Activated CD8-positive, alpha-beta T cell treated with anti-CD3 and anti-CD28 coated beads for 36 hours (primary cell): ENCODE data around the gene MCTP1. TPM values are rescaled to one million over a fixed set of nuclear protein-coding genes. Genes with fewer than 3 reads are reported as not detected.

ENCODE experiments used
- ATAC-seq: fragments of 200-7000 bp; cut with Tn5 transposase; one replicate; pipeline ENCODE4 v1.10.0; 2021; ENCODE audit warnings: mild to moderate bottlenecking, moderate library complexity
- CTCF ChIA-PET: fragments of 350-600 bp; sonication (Branson Sonifier 250); formaldehyde crosslinking; loops from one replicate; lab custom pipeline; 2021; ENCODE audit warnings: antibody characterized with exemption; lab: Charles Lee
- POLR2A ChIA-PET: fragments of 350-600 bp; sonication (Branson Sonifier 250); formaldehyde crosslinking; loops from one replicate; lab custom pipeline; 2021; ENCODE audit warnings: antibody characterized with exemption; lab: Charles Lee
- DNase-seq: peaks from one replicate; pipeline ENCODE4 v3.0.0-alpha.2; 2020
- H3K27ac Mint-ChIP-seq: one replicate; pipeline ENCODE4 v1.8.0; 2021; ENCODE audit warnings: mild to moderate bottlenecking, mixed read lengths
- H3K27me3 Mint-ChIP-seq: one replicate; pipeline ENCODE4 v1.8.0; 2021; ENCODE audit warnings: mixed read lengths
- H3K36me3 Mint-ChIP-seq: one replicate; pipeline ENCODE4 v1.8.0; 2021; ENCODE audit warnings: low read depth, mixed read lengths
- H3K4me1 Mint-ChIP-seq: one replicate; pipeline ENCODE4 v1.8.0; 2021; ENCODE audit warnings: low read depth, mixed read lengths
- H3K4me3 Mint-ChIP-seq: one replicate; pipeline ENCODE4 v1.8.0; 2021; ENCODE audit warnings: mild to moderate bottlenecking, moderate library complexity, mixed read lengths
- H3K9me3 Mint-ChIP-seq: one replicate; pipeline ENCODE4 v1.8.0; 2021; ENCODE audit warnings: mixed read lengths
- CTCF ChIP-seq: fragments of 200-600 bp; IDR thresholded peaks from one replicate; pipeline ENCODE4 v1.8.0; 2022; ENCODE audit warnings: antibody characterized with exemption, mild to moderate bottlenecking
- intact Hi-C: fragments of 100-400 bp; cut with micrococcal nuclease; formaldehyde crosslinking; loops from one replicate; pipeline ENCODE4 v1.10.0; 2022
- total RNA-seq, 2 experiments: library from RNA; stranded (reverse); gene quantifications; one replicate each; pipeline ENCODE4 v1.2.3, GENCODE V29; 2021

MCTP1 gene
- total RNA-seq, 2 experiments from 2014 or later, result 0.20 to 0.40 TPM

GRCh38 chr5:94856257-94856800 is 428.6 kb downstream of the MCTP1 start:
- TF ChIP-seq CTCF, result no peak
- no peak for ATAC-seq
- intact Hi-C loops, result loop anchor here (10.0 kb wide), 1 partner anchor 242 kb away; the partner anchor contains the start of genes KIAA0825 and SLF1
- ChIA-PET POLR2A (no interaction called here), CTCF (interaction anchor here (1.1 to 1.7 kb wide), 2 partner anchors 15 to 119 kb away, joined by 3 to 5 read pairs; no protein-coding TSS in a partner anchor)
- H3K27ac Mint-ChIP-seq, result no peak overlapping the region
- no peak overlapping the region for H3K4me3 Mint-ChIP-seq
- DNase-seq, result no peak
- H3K4me1 Mint-ChIP-seq, result no peaks in the 10 kb centered on the region
- peaks cover 4% of the 10 kb centered on the region for H3K27me3 Mint-ChIP-seq
- no peaks in the 10 kb centered on the region for H3K36me3 Mint-ChIP-seq
- no peaks in the 10 kb centered on the region for H3K9me3 Mint-ChIP-seq

GRCh38 chr5:94855543-94855942 is 429.4 kb downstream of the MCTP1 start:
- Mint-ChIP-seq H3K36me3 (no peaks in the 10 kb centered on the region), H3K27me3 (no peaks in the 10 kb centered on the region), H3K9me3 (no peaks in the 10 kb centered on the region), H3K27ac (no peak overlapping the region), H3K4me3 (no peak overlapping the region), H3K4me1 (no peaks in the 10 kb centered on the region)
- ChIA-PET CTCF (interaction anchor here (1.1 kb wide), 1 partner anchor 118 kb away, joined by 3 read pairs; no protein-coding TSS in a partner anchor), POLR2A (no interaction called here)
- no peak for DNase-seq
- intact Hi-C loops, result loop anchor here (10.0 kb wide), 1 partner anchor 241 kb away; the partner anchor contains the start of genes KIAA0825 and SLF1
- no peak for TF ChIP-seq CTCF
- ATAC-seq, result no peak

- ATAC-seq (no peak), DNase-seq (no peak)
- no peak for TF ChIP-seq CTCF
- Mint-ChIP-seq H3K36me3 (no peaks in the 10 kb centered on the region), H3K27ac (no peak overlapping the region), H3K4me1 (peaks cover 6% of the 10 kb centered on the region), H3K9me3 (no peaks in the 10 kb centered on the region), H3K27me3 (peaks cover 3% of the 10 kb centered on the region), H3K4me3 (no peak overlapping the region)
- ChIA-PET CTCF (interaction anchor here (1.0 to 1.3 kb wide), 2 partner anchors 13 to 21 kb away, joined by 3 to 9 read pairs; no protein-coding TSS in a partner anchor), POLR2A (no interaction called here)
- intact Hi-C loops, result loop anchor here (10.0 kb wide), 1 partner anchor 238 kb away; the partner anchor contains the start of genes KIAA0825 and SLF1
Measured at GRCh38 chr5:94853120-94853519, 431.8 kb downstream of the MCTP1 start.

GRCh38 chr5:94850960-94851359 is 433.9 kb downstream of the MCTP1 start:
- CTCF ChIA-PET, result interaction anchor here (0.6 to 3.6 kb wide), 18 partner anchors 9 to 386 kb away, joined by 3 to 21 read pairs (median 4); no protein-coding TSS in a partner anchor
- Mint-ChIP-seq H3K4me3 (no peak overlapping the region), H3K4me1 (peaks cover 12% of the 10 kb centered on the region), H3K27ac (no peak overlapping the region), H3K27me3 (peaks cover 3% of the 10 kb centered on the region), H3K9me3 (no peaks in the 10 kb centered on the region), H3K36me3 (no peaks in the 10 kb centered on the region)
- POLR2A ChIA-PET, result interaction anchor here (0.8 to 1.5 kb wide), 2 partner anchors 41 to 107 kb away, joined by 3 to 4 read pairs; no protein-coding TSS in a partner anchor
- intact Hi-C loops, result loop anchor here (10.0 kb wide), 1 partner anchor 236 kb away; the partner anchor contains the start of genes KIAA0825 and SLF1
- TF ChIP-seq CTCF, result no peak
- DNase-seq (no peak), ATAC-seq (no peak)
